NCI-H2029 (cell line): ENCODE data around the gene DDB1.

Experiments used
- DNase-seq: peaks from one replicate; lab custom pipeline; 2025; lab: John Stamatoyannopoulos, UW

DDB1 gene

DNA sequence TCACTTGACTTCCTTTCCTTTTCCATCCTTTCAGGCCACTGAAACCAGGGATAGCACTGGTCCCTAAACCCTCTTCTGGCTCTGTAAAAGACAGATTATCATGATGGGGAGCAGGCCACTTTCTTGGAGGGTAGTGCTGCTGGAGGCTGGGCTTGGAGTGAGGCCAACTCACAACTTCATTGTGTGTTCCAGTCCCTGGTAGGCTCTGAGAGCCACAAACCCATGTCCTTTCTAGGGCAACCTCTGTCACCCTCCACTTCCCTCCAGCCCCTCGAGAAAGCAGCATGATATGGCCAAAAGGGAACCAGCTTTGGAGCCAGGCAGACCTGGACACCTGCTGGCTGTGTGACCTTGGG, 2.4 kb upstream of the DDB1 start:
- no peak for DNase-seq

DNA sequence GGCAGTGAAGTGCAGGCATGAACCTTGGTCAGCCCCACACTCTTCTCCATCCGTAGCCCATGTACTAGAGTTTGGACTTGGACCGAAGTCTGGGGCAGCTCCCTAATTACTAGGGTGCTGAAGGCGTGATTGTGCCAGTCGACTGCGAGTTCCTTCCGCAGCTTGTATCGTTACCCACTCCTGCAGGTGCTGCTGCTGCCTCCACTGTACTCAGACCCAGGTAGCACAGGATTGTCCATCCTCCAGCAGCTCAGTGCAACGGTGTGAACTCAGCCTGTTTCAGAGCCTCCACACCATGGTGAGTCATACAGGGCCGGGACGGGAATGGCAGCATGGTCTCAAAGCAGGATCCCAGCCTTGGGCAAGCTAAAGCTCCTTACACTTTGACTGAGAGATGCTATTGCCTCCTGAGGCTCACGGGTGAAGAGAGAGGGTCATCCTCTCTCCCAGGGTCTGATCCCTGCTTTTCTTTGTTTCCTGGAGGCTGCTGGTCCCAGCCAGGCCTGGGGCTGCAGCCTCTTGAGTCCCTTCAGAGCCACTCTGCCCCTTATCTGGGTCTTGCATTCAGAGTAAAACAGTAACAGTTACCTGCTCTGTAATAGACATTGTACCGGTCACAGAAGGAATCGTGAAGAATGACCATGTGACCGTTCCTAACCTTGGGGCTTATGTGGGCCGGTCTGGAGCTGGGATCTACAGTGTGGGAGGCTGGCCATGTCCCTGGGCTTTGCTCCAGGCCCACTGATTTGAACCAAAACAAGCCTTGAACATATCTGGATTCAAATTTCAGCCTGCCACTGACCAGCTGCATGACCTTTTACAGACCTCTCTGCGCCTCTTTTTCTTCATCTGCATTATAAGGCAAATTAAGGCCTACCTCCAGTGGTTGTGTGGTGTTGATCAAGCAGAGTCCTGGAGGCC, 1.8 kb upstream of the DDB1 start:
- DNase-seq, result no peak

DNA sequence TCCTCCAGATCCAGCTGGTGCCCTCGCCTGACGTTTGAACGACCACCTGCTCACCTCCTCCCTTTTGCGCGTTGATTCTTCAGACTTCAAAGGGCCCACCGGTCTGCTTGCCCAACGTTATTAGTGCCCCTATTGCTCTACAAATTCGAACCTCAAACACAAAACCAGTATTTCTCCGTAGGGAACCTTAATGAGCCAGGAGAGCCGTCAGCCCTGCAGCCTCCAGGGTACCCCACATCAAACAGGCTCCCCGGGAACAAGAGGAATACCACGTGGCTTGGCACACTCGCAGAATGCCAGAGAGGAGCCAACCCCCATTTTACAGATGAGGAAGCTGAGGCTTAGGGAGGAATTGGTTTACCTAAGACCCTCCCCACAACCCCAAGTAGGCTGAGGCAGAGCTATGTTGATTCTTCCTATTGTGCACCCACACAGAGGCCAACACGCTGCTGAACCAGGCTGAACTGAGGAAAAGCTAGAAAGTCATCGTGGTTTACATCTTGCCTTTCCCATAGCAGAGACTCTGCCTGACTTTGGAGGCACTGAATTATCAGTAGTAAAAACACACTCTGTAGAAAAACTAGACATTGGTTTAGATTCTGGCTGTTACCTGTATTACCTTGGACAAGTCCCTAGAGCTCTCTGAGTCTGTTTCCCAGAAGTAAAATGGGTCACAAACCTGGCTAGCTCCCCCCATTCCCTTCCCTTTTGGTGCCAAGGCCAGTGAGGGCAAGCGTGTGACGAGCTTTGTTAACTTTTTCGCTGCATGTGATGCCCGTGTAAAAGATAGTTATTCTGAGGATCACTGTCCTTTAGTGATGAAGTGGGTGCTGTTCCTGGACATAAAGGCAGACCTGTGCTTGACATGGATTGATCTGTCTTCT, 887 bp upstream of the DDB1 start:
- no peak for DNase-seq

DNA sequence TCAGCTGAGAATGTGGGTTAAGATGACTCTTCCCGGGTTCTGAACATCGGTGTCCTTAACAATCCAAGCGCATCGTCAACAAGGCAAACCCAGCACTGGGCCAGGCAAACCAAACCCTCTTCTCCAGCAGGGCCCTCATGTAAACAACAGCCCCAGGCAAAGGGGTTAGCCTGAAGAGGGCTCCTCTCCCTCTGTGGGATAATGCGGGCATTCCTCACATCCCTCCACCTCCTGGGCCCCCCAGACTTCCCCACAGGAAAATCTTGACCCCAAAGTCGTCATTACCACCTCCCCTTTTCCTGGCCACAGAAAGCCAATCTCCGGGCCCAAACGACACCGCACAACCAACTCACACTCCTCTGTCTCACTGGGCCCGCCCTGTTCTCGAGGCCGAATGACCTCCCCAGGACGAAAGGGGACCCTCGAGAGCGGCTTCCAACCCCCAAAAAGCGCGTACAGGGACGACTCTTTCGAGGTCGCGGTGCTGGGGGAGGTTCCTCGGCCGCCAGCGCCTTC, 566 bp downstream of the DDB1 start:
- peak; percentile 4 for DNase-seq

DNA sequence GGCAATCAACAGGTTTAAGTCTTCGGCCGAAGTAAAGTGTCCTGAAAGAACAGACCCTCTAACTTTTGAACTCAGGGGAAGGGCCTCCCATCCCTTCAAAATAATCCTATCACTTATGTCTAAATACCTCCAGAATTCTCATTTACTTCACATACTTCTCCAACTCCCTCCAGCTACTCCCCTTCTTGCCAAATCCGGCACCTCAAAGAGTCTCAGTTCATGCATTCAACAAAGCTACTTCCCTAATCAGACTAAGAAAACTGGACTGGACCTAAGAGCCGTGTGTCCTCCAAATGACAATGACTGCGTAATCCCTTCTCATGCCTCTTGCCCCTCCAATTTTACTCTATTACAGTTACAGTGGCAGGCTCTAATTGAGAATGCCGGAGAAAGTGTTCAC, 1.3 kb downstream of the DDB1 start:
- no peak for DNase-seq

DNA sequence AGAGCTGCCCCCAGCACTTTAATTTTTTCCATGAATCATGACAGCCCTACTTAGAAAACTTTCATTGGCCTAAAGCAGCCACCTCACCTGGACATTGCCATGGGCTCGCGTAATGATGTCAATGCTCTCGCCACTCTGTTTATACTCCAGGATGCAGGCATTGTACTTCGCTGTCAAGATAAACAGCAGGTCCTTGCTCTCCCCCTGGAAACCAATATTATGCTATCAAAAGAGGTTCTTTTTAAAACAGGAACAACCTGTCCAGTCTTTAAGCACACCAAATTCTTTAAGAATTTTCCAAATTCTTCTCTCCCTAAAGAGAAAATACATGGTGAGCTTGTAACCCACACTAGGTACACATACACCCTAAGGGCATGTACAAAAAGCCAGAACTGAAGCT, 3.0 kb downstream of the DDB1 start:
- no peak for DNase-seq

DNA sequence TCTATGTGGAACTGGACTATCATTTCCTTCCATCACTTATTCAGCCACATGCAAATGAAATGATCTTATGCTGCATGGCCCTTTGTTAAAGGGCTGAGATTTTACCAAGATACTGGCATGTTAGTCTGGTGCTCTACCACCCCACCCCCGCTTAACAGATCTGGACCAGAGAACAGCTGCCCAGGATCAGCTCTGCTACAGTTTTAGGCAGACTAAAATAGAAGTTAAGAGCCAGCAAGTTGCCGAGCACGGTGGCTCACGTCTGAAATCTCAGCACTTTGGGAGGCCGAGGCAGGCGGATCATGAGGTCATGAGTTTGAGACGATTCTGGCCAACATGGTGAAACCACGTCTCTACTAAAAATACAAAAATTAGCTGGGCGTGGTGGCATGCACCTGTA, 4.6 kb downstream of the DDB1 start:
- DNase-seq, result no peak

DNA sequence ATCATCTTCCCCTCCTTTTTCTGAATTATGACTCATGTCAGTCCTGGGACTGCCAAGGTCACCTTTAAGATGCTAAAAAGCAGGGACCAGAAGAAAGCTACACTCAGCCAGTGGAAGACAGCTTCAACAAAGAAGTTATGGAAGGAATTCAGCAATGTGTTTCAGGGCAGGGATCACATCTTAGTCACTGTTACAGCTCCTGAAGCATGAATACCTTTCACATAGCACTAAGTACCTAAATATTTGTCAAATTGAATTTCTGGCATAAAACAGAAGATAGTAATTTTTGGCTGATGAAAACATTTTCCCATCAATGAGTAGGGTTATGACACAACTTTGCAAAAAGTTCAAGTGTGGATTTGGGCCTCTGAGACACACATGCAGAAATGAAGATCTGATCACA, 5.2 kb downstream of the DDB1 start:
- no peak for DNase-seq

DNA sequence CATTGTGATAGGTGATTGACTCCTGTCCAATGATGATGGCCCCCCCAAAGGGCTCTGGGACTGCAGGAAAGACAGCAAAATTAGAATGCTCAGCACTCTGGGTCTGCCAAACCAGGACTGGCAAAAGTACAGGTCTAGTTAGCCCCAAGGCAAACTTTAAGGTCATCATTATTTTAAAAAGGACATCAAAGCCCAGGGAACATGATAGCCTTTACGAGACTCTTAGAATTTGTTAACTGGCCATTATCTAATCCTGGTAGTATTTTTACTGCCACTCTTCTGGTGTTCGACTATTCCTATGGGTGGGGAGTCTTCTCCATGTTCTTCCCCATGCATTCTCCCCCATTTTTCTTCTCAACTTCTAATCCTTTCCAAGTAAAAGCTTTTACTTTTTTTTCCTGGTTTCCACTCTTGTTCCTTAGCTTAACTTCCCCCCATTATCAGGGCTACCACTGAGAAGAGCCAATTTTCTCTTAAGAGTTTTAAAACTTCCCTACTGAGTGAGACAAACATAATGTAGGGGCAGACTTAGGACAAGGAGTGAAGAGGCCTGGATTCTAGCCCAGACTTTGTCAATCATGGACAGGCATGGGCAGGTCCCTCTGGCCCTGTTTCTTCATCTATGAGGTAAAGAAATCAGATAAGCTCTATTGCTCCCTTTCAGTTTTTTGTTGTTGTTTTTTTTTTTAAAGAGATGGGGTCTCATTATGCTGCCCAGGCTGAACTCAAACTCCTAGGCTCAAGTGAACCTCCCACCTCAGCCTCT, 7.1 kb downstream of the DDB1 start:
- DNase-seq, result no peak

DNA sequence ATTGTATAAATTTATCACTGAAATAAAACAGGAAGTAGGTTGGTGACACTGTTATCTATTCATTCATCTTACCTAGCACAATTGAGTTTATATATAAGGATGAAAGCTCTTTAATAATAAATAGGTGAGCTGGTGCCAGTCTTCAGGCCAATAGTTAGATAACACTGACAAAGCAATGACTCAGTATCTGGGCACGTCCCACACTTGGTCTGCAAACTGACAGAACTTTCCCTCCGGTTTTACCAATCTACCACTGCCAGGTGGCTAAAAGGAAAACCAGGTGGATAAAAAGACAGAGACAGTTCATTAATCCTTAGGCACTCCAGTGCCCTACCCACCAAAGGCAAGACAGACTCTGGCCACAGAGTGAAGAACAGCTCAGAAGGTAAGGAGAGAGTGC, 17.6 kb downstream of the DDB1 start:
- no peak for DNase-seq

DNA sequence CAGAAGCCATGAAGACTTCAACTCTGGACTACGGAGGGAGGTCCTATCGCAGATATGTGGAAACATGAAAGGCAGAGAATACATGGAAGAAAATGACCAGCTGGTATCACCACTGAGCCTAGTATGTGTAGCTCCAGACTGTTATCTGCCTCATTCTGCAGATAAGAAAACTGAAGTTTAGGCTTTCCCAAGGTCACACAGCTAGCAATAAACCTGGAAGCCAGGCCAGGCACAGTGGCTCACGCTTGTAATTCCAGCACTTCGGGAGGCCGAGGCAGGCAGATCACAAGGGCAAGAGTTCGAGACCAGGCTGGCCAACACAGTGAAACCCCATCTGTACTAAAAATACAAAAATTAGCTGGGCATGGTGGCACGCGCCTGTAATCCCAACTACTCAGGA, 22.2 kb downstream of the DDB1 start:
- no peak for DNase-seq

DNA sequence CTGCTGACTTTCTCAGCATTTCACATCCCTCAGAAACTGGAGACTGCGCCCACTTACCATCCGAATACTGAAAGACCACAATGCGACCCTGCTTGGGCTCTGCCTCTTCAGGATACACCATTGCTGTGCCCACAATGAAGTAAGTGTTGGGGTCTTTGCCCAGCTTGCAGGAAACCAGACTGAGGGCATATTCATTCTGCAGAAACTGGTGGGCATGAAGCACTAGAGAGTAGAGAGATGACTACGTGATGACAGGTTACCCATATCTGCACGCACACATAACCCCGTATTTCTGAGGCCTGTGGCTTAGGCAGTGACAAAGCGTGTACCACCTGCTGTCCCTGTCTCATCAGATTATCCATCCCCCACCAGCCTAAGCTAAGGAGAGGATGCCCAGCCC, 23.2 kb downstream of the DDB1 start:
- DNase-seq, result no peak

DNA sequence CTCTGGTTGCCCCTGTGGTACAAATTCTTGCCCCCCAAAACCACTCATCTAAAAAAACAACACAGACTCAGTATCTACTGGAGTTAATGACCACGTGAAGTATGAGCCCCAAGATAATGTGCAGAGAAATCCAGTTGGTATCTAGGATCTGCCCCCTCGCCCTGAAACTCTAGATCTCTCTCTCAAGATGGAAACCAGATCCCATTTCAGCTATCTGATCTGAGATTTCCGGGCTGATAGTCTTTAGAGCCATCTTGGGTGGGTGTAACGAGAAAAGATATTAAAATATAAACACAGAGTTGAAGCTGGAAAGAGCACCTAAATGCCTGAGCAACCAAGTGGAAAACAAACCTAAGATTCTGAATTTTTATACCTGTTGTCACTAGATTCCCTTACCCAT, 23.8 kb downstream of the DDB1 start:
- DNase-seq, result no peak

DNA sequence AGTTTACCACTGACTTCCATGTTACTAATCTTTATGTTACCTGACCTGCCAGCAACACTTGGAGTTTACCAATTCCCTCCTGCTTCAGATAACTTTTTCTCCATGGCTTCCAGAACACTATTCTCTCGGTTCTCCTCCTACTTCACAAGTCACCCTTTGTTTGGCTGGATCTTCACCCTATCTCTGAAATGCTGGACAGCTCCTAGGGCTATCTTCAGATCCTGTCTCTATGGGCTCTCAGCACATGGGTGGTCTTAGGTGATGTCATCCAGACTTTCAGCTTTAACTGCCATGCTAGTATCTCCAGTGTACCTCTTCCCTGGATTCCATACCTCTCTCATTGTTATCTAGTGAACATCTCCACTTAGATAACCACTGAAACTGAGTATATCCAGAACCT, 25.6 kb downstream of the DDB1 start:
- no peak for DNase-seq

DNA sequence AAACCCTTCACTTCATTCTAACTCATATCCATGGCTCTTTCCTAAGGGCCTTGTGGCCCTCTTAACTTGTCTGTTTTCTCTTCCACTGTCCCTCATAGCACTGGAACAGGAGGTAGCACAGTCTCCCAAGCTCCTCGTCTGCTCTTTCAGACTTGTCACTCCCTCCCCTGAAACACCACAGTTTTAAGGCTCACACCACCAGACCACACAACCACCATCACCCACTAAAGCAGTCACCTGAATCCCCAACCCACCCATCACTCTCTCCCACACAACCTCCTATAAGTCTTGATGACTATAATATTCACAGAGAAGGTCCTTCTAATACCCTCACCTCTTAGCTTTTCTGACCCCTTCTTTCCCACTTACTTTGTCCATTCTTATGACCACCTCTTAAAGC, 26.7 kb downstream of the DDB1 start:
- no peak for DNase-seq

DNA sequence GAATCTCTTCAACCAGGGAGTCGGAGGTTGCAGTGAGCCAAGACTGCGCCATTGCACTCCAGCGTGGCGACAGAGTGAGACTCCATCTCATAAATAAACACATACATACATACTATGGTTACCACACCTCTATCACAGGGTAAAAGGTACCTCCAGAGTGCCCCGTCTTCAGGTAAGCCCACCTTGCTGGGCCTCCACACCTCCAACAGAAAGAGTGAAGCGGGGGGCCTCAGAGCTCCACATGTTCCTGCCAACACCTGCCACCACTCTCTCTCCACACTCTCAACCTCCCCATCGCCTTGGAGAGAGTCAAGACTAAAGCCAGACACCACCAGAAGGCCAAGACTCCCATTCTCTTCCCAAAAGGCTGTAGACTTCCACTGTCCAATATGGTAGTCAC, 27.5 kb downstream of the DDB1 start:
- no peak for DNase-seq

DNA sequence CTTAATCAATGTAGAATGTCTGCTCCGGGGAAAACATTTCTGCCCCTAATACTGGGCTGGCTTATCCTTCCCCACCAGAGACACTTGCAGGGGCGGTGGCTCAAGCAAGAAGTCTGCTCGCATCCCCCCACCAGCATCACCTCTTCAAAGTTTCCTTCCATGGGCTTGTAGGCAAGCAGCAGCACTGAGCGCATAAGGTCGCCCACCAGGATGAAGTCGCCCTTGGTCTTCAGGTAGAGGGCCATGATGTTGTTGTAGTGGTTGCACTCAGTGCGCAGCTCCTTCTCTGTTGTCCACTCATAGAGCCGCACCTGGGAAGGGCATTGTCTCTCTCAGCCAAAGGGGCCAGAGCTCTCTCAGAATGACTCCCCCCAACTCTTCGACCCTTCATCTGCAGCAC, 29.2 kb downstream of the DDB1 start:
- no peak for DNase-seq

DNA sequence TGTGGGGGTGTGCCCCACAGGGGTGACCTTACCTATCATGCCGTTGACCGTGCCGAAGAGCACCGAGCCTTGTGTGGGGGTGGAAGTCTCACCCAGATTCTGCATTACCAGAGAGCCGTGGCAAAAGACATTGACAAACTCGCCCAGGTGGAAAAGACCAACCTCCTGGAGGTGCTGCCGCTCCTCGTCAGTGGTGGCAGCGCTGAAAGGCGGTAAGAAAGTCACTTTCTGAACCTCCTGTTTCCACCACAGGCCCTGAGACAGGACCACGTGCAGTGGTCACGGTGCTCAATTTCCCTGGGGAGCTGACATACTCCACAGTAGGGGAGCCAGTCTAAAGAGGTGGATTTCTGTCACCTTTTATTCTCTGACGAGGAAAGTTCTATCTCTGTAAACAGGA, 30.4 kb downstream of the DDB1 start:
- DNase-seq, result no peak

DNA sequence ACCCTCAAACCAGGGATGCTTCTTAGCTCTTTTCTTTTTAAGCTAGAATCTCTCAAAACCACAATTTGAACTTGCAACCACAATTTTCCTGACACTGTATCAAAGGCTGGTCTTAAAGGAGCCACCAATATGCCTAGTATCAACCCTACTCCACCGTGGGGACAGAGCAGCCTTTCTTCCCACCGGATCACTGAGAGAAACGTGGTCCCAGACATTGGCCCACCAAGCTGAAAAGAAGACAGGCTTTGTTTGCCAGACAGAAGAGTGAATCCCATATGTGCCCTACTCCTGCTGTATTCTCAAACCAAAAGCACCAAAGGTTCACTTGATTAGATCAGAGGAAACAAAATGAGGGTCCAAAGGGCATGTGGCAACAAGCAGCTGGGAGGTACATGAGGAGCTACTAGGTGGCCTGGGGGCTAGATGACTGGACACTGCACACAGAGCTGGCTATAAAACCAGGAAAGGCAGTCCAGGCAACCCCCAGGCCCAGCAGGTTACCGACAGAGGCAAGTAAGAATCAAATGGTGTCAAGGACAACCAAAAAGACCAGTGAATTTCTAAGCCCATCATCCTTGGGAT, 34.2 kb downstream of the DDB1 start:
- no peak for DNase-seq

DNA sequence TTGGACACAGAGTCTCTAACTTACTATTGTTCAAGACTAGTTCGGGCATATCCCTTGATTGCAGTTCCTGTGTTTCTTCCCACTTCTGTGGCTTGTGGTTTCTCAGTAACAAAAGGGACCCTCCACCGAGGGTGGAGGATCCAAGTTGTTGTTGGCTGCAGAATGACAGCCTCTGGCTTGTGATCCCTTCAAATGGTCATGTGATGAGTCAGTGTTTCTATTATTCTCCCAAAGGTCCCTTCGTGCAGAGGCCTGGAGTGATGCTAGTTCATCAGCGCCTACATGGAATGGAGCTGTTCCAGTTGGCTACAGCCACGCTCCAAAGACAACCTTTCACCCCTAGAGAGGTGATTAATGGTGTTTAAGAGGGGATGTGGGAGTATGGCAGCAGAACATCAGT, 35.2 kb downstream of the DDB1 start:
- DNase-seq, result peak; percentile 25

DNA sequence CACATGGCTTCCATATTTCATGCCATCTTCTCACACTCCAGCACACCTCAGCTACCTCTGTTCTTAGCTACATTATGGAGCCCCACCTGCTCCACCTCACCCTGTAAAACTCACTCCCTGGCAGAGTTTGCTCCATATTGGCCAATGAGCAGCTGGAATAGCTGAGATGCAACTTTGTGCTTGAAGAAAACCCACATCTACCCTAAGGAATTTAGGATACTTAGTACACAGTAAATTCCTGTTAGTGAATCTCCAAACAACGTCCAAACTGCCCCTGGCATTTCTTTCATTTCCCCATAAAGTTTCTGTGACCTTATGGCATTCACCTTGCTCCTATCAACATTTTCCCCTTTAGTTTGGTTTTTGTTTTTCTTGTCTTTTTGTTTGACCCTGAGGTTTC, 35.6 kb downstream of the DDB1 start:
- no peak for DNase-seq

DNA sequence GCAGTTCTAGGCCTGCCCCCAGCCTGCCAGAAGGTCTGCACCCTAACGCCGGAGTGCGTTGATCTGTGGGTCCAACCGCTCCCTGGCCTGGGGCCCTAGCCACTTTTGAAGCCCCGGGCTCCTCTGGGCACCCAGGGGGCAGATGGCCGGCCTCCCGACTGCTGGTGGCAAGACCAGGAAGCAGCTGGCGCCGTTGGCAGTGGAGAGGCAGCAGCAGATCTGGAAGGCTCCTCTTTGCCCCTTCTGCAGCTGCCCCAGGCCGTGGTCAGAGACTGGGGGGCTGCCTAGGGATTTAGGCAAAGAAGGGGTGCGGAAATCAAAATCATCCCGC, 37.3 kb downstream of the DDB1 start:
- no peak for DNase-seq
